IMR-90 (cell line): ENCODE measurements around the gene PLD4. TPM values are rescaled to one million over a fixed set of nuclear protein-coding genes. Genes with fewer than 3 reads are reported as not detected.
A peak's percentile ranks its signal among the peaks of the same experiment; 100 is the strongest.

Experiments used
- ATAC-seq: fragments of 200-7000 bp; cut with Tn5 transposase; 2 replicates; pipeline ENCODE4 v1.9.1; 2020; ENCODE audit warnings: low read depth, mild to moderate bottlenecking, moderate library complexity
- BruUV-seq: library from RNA; stranded (reverse); fragments of 400-500 nt; replicated peaks from 2 replicates; lab custom pipeline; 2021; lab: Mats Ljungman, UMichigan
- CTCF ChIA-PET: fragments of 300-600 bp; formaldehyde crosslinking; extraction: SDS; loops from one replicate; lab custom pipeline; 2021; ENCODE audit warnings: antibody characterized with exemption; lab: Yijun Ruan, JAX
- POLR2A ChIA-PET: fragments of 300-600 bp; sonication (Branson Sonifier 250); formaldehyde crosslinking; loops from one replicate; lab custom pipeline; 2022; ENCODE audit warnings: antibody characterized with exemption; ENCODE audit not compliant: unreplicated experiment; lab: Charles Lee
- DNase-seq: peaks from one replicate; pipeline ENCODE4 v3.0.0; 2013
- H2AFZ ChIP-seq: replicated peaks from 2 replicates; pipeline ENCODE3; 2013; ENCODE audit warnings: low read length, mild to moderate bottlenecking; ENCODE audit not compliant: poor library complexity
- H2AK5ac ChIP-seq: 2 replicates; pipeline ENCODE4 v1.6.1; 2013; ENCODE audit warnings: low read depth, low read length, inconsistent platforms
- H2AK9ac ChIP-seq: replicated peaks from 2 replicates; pipeline ENCODE3; 2013; ENCODE audit warnings: mild to moderate bottlenecking, low read depth, low read length, moderate library complexity; ENCODE audit not compliant: poor library complexity
- H2BK120ac ChIP-seq: 2 replicates; pipeline ENCODE4 v1.6.1; 2013; ENCODE audit warnings: low read depth, low read length, inconsistent platforms
- H2BK15ac ChIP-seq: 3 replicates; pipeline ENCODE4 v1.6.1; 2013; ENCODE audit warnings: low read depth, low read length, inconsistent platforms
- H2BK20ac ChIP-seq: 2 replicates; pipeline ENCODE4 v1.6.1; 2013; ENCODE audit warnings: low read depth, mild to moderate bottlenecking, inconsistent platforms, low read length, moderate library complexity
- H2BK5ac ChIP-seq: 2 replicates; pipeline ENCODE4 v1.6.1; 2013; ENCODE audit warnings: mild to moderate bottlenecking, low read depth, low read length, inconsistent platforms; ENCODE audit not compliant: poor library complexity, severe bottlenecking
- H3K14ac ChIP-seq: replicated peaks from 2 replicates; pipeline ENCODE4 v1.6.1; 2013; ENCODE audit warnings: low read depth, low read length, inconsistent platforms
- H3K18ac ChIP-seq: 2 replicates; pipeline ENCODE4 v1.6.1; 2013; ENCODE audit warnings: low read depth, low read length, control low read depth
- H3K23ac ChIP-seq: 2 replicates; pipeline ENCODE4 v1.6.1; 2013; ENCODE audit warnings: low read depth, low read length, inconsistent platforms
- H3K27ac ChIP-seq: 2 replicates; pipeline ENCODE4 v1.5.1; 2013; ENCODE audit warnings: mild to moderate bottlenecking, control low read depth, low read length; ENCODE audit not compliant: insufficient read depth
- H3K27me3 ChIP-seq: 2 replicates; pipeline ENCODE4 v1.6.1; 2013; ENCODE audit warnings: low read length; ENCODE audit not compliant: control insufficient read depth, insufficient read depth
- H3K36me3 ChIP-seq: 2 replicates; pipeline ENCODE4 v1.6.1; 2013; ENCODE audit warnings: low read length, mixed read lengths; ENCODE audit not compliant: control insufficient read depth, insufficient read depth
- H3K4ac ChIP-seq: 2 replicates; pipeline ENCODE4 v1.6.1; 2013; ENCODE audit warnings: low read depth, low read length, inconsistent platforms
- H3K4me1 ChIP-seq: 2 replicates; pipeline ENCODE4 v1.6.1; 2013; ENCODE audit warnings: low read length, mixed read lengths; ENCODE audit not compliant: control insufficient read depth, insufficient read depth
- H3K4me2 ChIP-seq: 2 replicates; pipeline ENCODE4 v1.6.1; 2013; ENCODE audit warnings: low read depth, mild to moderate bottlenecking, control low read depth, low read length, moderate library complexity
- H3K4me3 ChIP-seq: 2 replicates; pipeline ENCODE4 v1.5.1; 2013; ENCODE audit warnings: low read depth, mild to moderate bottlenecking, control low read depth, low read length, moderate library complexity; ENCODE audit not compliant: insufficient read depth
- H3K56ac ChIP-seq: 2 replicates; pipeline ENCODE4 v1.6.1; 2013; ENCODE audit warnings: low read length, inconsistent platforms; ENCODE audit not compliant: insufficient read depth; ENCODE audit errors: extremely low read depth
- H3K79me1 ChIP-seq, 2 experiments: 2 replicates each; pipeline ENCODE4 v1.6.1; 2013; ENCODE audit warnings: low read length in 2 of 2, inconsistent platforms in 1 of 2, low read depth in 1 of 2
- H3K9ac ChIP-seq: 2 replicates; pipeline ENCODE4 v1.6.1; 2013; ENCODE audit warnings: low read depth, low read length, control low read depth
- H3K9me1 ChIP-seq: 2 replicates; pipeline ENCODE4 v1.6.1; 2013; ENCODE audit warnings: low read length, inconsistent platforms; ENCODE audit not compliant: insufficient read depth
- H3K9me3 ChIP-seq: 2 replicates; pipeline ENCODE4 v1.6.1; 2013; ENCODE audit warnings: low read length; ENCODE audit not compliant: control insufficient read depth, insufficient read depth
- H4K20me1 ChIP-seq: 2 replicates; pipeline ENCODE4 v1.6.1; 2013; ENCODE audit warnings: low read length, inconsistent platforms; ENCODE audit not compliant: insufficient read depth
- H4K5ac ChIP-seq: 2 replicates; pipeline ENCODE4 v1.6.1; 2013; ENCODE audit warnings: mild to moderate bottlenecking, low read depth, low read length, control low read depth
- H4K8ac ChIP-seq, 2 experiments: 2 replicates each; pipeline ENCODE4 v1.6.1; 2013; ENCODE audit warnings: low read depth in 2 of 2, low read length in 2 of 2, control low read depth in 1 of 2, inconsistent platforms in 1 of 2
- H4K91ac ChIP-seq: 2 replicates; pipeline ENCODE4 v1.6.1; 2013; ENCODE audit warnings: low read depth, low read length, inconsistent platforms; ENCODE audit not compliant: insufficient read depth
- BHLHE40 ChIP-seq: fragments of 150-350 bp; IDR thresholded peaks from 2 replicates; pipeline ENCODE4 v1.6.1; 2016; ENCODE audit warnings: mild to moderate bottlenecking, low read depth, low read length
- ELK1 ChIP-seq: fragments of 150-350 bp; IDR thresholded peaks from 2 replicates; pipeline ENCODE4 v1.6.1; 2016; ENCODE audit warnings: low read depth, mild to moderate bottlenecking, low read length, moderate library complexity, borderline replicate concordance
- MXI1 ChIP-seq: IDR thresholded peaks from 2 replicates; pipeline ENCODE4 v1.6.1; 2012; ENCODE audit warnings: low read depth, mild to moderate bottlenecking, low read length, moderate library complexity, borderline replicate concordance
- NFE2L2 ChIP-seq: fragments of 150-350 bp; IDR thresholded peaks from 2 replicates; pipeline ENCODE4 v1.6.1; 2016; ENCODE audit warnings: low read depth, mild to moderate bottlenecking, low read length
- WGBS, 2 experiments: methylation state at CpG; one replicate each; pipeline versions ENCODE4 v1.1.5 to v1.1.7; 2013; ENCODE audit warnings: missing lambda C conversion rate in 2 of 2; ENCODE audit not compliant: insufficient read length in 1 of 2; ENCODE audit errors: extremely low coverage in 2 of 2; 5-methylcytosine and 5-hydroxymethylcytosine counted together
- dilution Hi-C: fragments of 300-500 bp; cut with HindIII; formaldehyde crosslinking; loops from one replicate; pipeline ENCODE4 v1.14.3; 2018; ENCODE audit warnings: low sequenced_read_pairs; ENCODE audit not compliant: unreplicated experiment
- in situ Hi-C: fragments of 300-500 bp; cut with MboI; formaldehyde crosslinking; loops from 3 replicates; pipeline ENCODE4 v1.14.3; 2019; ENCODE audit warnings: low sequenced_read_pairs, inconsistent platforms, mixed read lengths
- intact Hi-C: fragments of 100-400 bp; cut with micrococcal nuclease; formaldehyde crosslinking; loops from 2 replicates; pipeline ENCODE4 v1.10.0; 2022
- polyA plus RNA-seq, 3 experiments: library from polyadenylated mRNA; depleted of rRNA; stranded (reverse); fragments of >200 nt; gene quantifications; 2 replicates each; pipeline ENCODE4 v1.2.3, GENCODE V29; 2012; ENCODE audit warnings: low replicate concordance in 1 of 3
- total RNA-seq: library from RNA; depleted of rRNA; stranded (reverse); fragments of >200 nt; gene quantifications from 2 replicates; pipeline ENCODE4 v1.2.3, GENCODE V29; 2012

The PLD4 gene
- total and polyA plus RNA-seq, 2 of the 4 experiments (the other 2 are of a cell fraction) = 0.05 TPM; not detected in 1

- H2BK5ac ChIP-seq = no peak overlapping the region
- H3K4me2 ChIP-seq = peak overlapping the region; percentile 74
- ChIA-PET POLR2A (interaction anchor here (0.6 kb wide), 1 partner anchor 11 kb away, joined by 3 read pairs; no protein-coding TSS in a partner anchor), CTCF (no interaction called here)
- H2AFZ ChIP-seq = peak overlapping the region; percentile 83
- ATAC-seq (no peak), DNase-seq (no peak)
- no peak overlapping the region for H4K5ac ChIP-seq
- H3K14ac ChIP-seq = no peak overlapping the region
- peaks cover 18% of the 10 kb centered on the region for H3K4me1 ChIP-seq
- H2AK9ac ChIP-seq = no peak overlapping the region
- H4K20me1 ChIP-seq = 0 out of 2 replicates have a peak, but pooled peaks cover 3% of the 10 kb centered on the region
- in situ Hi-C loops (no loop called here), intact Hi-C loops (no loop called here), dilution Hi-C loops (no loop called here)
- H3K9ac ChIP-seq = no peak overlapping the region
- H3K23ac ChIP-seq = no peak overlapping the region
- no peak overlapping the region for H3K27ac ChIP-seq
- H3K18ac ChIP-seq = no peak overlapping the region
- H3K4ac ChIP-seq = no peak overlapping the region
- H3K56ac ChIP-seq = no peak overlapping the region
- H2BK20ac ChIP-seq = no peak overlapping the region
- 0 out of 4 replicates have a peak overlapping the region, but pooled peaks of 1 of the 2 experiments have one; percentile 60 for H4K8ac ChIP-seq
- H3K9me1 ChIP-seq = peaks cover 8% of the 10 kb centered on the region; the same call in 1 of the 2 replicates
- no peaks in the 10 kb centered on the region for H3K36me3 ChIP-seq
- H3K9me3 ChIP-seq = no peaks in the 10 kb centered on the region
- H3K4me3 ChIP-seq = peak overlapping the region; percentile 41; the same call in 1 of the 2 replicates
- no peak overlapping the region for H2BK120ac ChIP-seq
- H2BK15ac ChIP-seq = no peak overlapping the region
- no peak overlapping the region for H2AK5ac ChIP-seq
- 74% methylated on average over 10 of the region's 32 CpGs; no CpG with 5 or more reads in 1 of the 2 experiments for WGBS, 2 experiments
- BruUV-seq = no TSS peak
- TF ChIP-seq MXI1 = no peak
- no peak for TF ChIP-seq BHLHE40
- TF ChIP-seq ELK1 = no peak
- TF ChIP-seq NFE2L2 = no peak
- H4K91ac ChIP-seq = no peak overlapping the region
- no peaks in the 10 kb centered on the region for H3K27me3 ChIP-seq
- H3K79me1 ChIP-seq = no peaks in the 10 kb centered on the region
Observed at GRCh38 chr14:104978746-104979691, 54.3 kb downstream of the PLD4 start.
